Measurements from ENCODE around the gene HSPB7.
"Not testable (repeated sequence)": the region's sequence is repeated elsewhere in the genome, so short reads cannot be mapped to it uniquely, and the experiment has no call there.

HSPB7 gene

DNA sequence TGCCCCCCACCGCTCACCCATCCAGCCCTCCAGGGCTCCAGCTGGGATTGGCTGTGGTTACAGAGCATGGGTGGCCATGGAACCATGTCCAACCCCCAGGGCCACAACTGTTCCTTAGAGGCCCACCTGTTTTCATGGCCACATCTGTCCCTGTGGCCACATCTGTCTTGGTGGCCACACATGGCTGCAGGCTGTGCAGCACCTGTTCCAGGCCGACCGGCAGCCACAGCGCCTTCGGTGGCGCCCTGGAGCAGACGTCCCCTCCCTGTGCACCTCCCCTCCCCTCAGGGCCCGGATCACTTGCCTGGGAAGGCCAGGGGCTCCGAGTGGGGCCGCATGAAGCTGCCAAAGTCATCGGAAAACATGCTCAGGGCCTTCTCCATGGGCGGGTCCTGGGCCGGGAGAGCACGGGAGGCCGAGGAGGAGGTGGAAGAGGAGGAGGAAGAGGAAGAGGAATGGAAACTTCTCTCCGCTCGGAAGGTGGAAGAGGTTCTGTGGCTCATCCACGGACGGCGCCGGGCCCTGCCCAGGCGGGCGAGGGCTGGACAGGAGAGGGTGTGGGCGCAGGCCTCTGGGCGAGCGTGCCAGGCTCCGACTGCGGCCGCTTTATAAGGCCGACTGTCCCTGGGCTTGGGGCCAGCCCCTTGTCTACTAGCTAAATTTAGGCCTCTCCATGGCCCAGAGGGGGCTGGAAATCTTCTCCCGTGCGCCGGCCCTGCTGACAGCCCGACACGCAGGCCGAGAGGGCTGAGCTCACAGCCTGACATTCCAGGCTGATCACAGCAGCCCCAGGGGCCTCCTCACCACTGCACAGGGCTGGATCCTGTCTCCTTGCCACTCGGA lies at the start of gene HSPB7:
TSS of gene HSPB7 (minus strand) at position 583 of the 843 bp plus-strand sequence. CDS start at position 503, 80 bp downstream.
- no peak for DNase-seq

DNA sequence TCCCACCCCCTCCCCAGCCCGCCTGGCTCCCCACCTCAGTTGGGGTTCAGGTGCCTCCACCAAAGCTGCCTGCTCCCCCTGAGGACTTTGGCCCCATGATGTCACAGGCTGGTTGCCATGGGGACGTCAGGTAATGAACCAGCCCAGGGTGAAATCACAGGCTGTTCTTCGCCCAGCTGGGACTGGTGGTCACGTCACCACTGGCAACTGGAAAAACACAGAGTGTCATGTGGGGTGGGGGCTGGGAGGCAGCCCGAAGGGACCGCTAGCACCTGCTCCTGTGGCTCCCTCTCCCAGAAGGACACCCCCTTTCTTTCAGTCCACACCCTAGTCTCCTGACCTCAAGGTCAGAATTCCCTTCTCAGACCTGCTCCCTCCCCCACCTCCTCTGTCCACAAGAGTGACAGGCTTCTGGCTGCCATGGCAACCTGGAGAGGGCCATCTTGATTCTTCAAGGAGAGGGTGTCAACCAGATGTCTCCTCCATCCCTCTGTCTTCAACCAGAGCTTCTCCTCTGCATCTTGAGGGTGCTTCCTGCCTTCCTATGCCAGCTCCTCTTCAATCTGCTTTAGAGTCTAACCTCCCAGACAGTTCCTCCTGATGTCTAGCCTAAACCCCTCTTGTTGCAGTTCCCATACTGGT lies 49.4 kb upstream of the HSPB7 start:
- no peak for DNase-seq

DNA sequence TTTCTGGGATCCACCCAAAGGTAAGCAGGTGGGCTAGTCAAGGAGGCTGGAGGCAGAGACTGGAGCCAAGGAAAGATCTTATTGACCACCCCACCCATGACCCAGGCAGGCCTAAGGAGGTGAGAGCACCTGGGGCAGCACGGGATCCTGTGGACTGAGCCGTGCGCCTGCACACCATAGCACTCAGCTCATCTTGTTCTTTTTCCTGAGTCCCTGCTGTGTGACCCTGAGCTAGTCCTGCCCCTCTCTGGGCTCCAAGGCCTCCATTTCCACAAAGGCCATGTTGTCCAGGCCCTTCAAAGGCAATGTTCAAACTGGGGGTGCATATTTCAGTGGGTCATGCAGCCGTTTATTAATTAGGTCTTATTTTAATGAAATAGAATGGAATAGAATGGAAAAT lies 48.4 kb upstream of the HSPB7 start:
- no peak for DNase-seq

DNA sequence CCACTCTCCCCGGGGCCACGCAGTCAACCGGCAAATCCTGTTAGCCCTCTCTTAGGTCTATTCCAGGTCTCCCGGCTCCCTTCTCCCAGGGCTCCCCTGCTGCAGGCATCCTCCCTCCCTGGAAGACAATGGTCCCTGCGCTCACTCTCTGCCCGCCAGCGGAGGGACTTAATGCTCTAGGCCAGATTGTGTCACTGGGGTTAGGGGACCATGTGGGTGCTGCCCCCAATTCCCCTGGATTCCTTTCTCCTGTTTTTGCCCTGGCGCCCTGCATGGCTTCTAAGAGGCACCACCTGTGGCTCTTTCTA lies 47.4 kb upstream of the HSPB7 start:
- no peak for DNase-seq

DNA sequence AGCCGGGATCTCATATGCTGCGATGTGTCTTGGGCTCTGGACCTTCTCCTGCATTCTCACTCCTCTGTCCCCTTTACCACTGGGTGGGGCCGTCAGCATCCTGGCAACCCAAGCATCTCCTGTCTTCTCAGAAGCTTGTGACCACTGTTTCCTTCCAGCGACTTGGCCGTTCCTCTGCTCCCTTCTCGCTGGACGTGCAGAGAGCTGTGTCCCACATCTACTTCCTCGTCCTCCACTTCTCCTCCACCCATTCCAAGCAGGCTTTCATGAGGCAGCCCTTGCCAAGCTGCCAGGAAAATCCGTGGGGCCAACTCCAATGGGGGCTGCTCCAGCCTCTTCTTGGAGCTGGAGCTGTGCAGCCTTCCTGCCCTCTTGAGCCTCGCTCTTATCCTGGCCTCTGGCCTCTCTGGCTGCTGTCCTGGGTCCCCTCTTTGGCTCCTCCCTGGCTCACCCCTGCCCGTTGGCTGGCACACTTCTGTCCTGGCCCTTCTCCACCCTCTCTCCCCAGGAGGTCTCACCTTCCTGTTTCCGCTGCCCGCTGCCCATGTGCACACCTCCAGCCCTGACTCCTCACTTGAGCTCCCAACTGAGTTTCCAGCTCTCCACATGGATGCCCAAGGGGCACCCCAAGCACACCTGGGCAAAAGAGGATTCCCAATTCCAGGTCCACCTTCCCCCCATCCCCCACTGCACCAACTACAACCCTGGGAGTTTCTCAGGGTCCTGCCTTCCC lies 46.9 kb upstream of the HSPB7 start:
- DNase-seq, result no peak

DNA sequence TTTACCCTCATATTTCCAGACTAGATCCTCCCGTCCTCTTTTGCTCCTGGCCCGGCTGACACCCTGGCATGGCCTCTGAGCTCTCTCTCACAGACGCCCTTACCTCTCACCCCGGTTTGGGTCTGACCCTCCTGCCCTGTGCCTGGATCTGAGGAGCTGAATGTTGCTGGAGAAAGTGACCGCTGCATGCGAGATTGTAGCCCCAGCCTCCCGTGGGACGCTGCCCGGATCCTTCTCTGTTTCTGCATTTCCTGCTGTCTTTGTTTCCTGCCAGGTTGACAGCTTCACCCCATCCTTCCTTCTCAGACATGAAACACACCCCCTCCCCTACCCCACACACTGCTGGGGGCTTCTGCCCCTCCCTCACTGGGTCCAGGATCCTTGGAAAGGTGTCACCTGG lies 46.1 kb upstream of the HSPB7 start:
- DNase-seq, result no peak

DNA sequence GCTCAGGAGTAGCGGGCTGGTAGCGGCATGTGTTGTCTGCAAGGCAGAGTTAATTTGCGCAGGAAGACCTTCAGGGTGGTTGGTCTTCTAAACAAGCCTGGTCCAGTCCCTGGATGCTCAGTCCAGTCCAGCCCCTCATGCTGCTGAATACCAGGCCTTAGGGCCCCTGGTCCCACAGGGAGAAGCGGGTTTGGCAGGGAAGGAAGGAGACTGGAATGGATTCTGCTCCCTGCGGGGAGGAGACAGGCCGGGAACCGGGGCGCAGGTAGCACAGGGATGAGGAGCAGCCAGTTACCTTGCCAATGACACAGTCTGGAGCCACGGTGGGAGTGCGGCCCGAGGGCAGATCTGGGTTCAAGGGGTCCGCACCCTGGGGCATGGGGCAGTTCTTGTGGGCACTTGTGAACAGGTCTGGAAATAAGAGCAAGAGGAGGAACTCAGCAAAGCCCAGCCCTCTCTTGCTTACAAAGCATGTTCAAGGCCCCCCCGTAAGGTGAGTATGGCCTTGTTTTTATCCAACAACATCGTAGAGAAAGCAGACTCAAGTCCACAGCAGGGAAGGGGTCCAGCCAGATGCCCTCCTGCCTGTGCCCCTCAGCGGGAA lies 45.5 kb upstream of the HSPB7 start:
- no peak for DNase-seq

DNA sequence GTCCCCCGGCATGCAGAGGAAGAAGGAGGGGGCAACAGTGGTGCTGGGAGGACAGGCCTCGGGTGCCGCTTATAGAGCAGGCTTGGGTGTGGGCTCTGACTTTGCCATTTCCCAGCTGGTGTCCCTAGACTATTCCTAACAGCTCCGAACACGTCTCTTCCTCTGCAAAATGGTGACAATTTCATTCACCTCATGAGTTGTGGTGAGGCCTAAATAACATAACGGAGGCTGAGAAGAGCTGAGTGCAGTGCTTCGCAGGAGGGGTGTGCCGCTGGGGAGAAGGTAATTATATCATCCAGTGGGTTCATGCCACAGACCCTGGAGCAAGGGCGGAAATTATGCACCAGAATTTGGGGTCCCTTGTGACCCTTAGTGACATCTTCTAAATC lies 44.8 kb upstream of the HSPB7 start:
- DNase-seq, result not testable (repeated sequence)

DNA sequence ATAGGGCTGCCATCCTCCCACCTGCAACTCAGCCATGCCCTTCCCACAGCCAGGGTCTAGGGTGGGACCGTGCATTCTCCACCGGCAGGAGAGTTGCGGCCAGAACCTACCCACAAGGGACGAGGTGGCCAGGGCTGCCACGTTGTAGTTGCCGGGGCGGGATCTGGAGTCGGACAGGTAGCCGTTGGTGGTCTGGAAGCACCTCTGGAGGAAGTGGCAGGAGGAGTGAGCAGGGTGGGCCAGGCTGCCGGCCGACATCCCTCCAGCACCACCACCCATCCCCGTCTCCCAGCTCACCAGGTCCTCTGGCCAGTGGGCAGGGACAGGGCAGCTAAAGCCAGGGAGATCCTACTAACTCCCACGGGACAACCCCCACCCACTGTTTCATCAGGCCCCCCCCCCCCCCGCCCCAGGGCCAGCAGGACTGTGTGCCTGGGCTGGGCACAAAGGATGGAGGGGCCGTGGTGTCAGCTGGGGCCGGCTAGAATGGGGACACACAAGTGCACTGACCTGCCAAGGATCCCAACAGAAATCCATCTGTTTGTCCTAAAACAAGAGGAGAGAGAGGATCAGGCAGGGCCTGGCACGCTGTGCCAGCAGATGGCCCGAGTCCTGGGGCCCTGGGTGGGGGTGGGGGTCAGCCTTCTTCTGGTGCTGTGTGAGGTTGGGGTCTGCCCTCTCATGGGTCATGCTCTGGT lies 44.3 kb upstream of the HSPB7 start:
- DNase-seq, result not testable (repeated sequence)

DNA sequence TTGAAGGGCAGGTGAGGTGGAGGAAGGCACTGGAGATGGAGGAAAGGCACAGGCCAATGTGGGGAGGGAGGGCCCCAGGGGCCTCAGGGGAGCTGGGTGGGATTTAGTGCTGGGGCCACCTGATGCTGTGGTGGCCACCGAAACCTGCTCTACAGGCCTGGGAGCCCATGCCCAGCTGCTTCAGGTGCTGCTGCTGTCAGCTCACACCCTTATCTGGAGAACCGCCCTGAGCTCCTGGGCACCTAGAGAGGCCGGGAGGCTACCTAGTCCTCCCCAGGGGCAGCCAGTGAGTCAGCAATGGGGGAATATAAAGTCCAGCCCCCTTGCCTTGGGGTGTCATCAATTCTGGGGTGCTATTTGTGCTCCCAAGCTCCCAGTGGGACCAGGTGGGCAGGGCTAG lies 43.4 kb upstream of the HSPB7 start:
- no peak for DNase-seq

DNA sequence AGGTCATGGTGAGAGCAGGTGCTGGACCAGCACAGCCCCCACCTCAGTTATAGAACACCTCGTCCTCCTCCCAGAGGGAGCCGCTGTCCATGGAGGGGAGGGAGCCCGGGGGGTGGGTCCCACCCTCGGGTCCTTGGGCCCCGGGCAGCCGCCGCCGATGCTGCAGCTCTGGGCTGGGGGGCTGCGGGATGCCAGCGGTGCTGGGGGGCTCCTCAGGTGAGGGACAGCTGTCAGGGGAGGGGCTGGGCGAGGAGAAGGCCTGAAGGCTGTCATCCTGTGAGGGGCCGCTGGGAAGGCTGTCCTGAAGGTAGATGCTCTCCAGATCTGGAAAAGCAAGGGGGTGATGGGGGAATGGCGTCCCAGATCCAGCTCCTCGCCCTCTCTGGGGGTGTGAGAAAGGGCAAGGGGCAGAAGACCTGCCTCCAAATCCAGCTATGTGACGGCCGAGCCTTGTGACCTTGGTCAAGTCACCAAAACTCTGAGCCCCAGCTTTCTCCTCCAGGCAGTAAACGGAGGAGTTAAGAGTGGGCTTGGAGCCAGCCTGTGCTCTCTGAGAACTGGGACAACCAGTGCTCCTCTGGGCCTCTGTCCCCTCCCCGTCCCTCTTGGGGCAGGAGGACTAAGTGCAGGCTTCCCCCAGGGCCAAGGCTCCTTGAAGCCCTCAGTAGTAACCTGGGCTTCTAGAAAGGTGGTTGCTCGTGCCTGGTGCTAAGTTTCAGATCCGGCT lies 40.7 kb upstream of the HSPB7 start:
- DNase-seq, result not testable (repeated sequence)

DNA sequence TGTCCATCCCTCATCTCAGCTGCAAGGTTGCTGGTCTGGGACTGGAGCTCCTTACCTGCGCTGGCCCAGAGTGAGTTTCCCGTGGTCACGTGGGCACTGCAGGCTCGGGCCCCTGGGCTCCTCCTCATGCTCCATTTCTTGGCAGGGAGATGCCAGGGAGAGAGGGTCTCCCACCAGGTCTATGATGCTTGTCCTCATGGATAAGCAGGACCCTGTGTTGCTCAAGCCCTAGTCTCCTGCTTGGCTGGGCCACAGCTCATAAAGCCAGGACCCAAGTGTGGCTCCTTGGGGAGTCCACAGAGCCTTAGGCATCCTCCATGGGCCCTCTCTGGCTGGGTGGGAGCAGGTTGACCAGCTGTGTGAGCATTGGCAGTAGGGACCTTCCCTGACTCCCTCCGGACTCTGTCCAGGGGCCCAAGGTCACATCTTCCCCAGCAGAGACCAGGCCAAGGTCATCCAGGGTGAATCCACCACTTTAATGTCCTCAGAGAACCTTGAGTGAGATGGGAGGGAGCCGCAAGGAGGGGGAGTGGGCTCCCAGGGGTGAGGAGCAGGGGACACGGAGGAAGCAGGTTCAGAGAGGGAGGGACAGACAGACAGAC lies 39.6 kb upstream of the HSPB7 start:
- not testable (repeated sequence) for DNase-seq

DNA sequence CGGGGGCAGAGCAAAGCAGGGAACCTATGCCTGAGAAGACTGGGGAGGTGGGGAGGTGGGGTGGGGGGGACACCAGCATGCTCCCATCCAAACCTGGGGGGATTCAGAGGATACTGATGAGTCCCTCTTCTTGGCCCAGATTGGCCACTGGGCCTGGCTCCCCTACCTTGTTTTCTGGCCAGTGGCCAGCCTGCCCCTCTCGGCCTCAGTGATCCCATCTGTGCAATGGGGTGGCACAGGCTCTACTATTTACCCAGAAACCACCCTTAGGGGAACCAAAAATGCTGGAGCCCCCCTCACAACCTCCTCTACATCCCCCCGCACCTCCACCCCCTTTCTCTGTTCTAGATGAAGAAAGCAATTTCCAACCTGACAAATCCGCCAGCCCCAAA lies 38.7 kb upstream of the HSPB7 start:
- not testable (repeated sequence) for DNase-seq

DNA sequence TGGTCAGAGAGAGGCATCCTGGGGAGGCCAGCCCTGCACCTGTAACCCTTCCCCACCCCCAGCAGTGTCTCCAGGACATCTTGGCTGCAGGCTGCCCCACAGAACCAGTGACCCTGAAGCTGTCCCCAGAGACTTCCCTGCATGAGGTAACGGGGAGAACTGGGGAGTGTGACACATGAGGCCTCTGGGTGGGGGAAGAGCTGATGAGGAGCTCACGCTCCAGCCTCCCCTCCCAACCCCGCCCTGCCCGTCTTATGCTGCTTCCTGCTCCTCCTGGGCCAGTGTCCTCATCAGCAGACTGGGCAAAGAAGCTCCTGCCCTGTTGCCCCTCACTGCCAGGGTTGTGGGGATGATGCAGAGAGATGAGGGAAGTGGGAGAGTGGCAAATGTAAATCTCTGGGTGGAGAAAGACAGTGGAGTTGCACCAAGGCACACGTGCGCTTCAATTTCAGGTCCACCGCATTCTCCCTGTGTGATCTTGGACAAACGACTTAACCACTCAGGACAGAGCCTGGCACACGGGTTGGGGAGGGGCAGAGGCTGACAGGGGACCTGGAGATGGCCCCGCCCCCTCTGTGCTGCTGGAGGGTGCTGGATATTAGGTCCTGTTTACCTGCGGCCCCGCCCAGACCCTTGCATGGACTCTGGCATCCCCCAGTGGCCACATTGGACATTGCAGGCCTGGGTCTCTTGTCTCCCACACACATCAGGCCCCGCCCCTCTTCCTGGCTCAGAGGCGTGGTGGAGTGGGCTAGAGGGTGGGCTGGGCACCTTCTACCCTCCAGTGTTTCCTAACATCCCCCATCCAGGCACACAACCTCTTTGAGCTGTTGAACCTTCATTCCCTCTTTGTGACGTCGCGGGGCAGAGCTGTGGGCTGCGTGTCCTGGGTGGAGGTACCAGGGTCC lies 38.0 kb upstream of the HSPB7 start:
- DNase-seq, result peak; percentile 86

DNA sequence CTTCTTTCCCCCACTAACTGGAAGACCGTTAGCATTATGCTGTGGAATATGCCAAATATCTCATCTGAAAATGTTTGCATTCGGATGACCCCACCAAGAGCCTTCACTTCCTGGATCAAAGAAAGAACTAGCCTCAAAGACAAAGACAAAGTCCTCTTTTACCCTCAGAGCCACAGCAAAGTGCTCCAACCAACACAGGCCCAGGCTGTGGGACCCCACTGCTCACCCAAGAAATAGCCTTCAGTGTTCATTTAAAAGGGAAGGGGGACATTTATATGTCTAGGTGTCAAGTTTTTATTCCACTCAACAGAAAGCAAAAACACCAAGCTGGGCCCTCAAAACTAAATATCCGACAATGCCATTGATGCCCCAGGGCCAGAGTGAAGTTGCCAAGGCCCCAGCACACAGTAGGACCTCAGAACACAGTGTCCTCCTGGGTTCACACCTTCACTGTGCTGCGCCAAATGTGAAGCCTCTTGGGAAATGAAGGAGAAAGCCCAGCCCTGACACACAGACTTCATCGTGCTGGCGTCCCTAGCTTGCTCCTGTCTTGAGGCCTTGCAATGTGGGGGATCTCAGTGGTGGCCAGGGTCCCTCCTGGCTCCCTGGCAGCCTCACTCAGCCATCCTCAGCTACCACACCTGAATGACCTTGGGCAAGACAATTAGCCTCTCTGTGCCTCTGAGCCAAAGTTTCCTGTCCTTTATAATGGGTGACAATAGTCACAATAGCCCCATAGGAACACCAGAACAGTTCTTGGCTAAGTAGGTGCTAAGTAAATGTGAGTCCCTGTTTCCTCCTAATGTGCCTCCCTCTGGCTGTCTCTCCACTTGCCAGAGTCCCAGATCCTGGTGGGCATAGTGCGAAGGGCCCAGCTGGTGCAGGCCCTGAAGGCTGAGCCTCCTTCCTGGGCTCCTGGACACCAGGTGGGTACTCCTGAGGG lies 37.0 kb upstream of the HSPB7 start:
- DNase-seq, result no peak

DNA sequence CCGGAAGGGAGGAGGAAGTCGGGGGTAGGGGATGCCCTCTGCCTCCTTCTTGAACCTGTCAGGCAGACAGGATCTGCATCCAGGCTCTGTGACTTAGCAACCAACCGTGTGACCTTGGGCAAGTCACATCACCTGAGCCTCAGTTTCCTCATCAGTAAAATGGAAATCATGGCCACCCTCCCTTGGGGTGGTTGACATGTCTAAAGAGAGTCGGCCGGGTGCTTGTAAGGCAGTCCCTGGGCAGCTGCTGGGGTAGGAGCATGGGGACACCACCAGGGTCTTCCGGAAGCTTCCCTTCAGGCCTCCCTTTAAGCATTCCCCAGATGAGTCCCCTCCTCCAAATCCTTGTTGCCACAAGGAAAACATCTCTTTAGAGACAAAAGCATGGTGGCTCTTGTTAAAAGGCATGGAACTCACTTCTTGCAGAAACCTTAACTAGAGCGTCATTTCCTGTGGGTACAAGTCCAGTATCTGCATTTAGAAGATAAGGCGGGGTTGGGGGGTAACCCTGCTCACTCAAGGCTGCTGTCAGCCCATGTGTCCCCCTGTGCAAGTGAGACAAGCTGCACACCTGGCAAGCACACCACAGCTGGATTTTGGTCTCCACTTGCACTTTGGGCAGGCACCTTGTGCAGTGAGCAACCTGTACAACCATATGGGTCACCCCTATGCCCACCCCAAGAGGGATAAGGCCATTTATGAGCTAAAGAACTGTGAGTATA lies 36.1 kb upstream of the HSPB7 start:
- DNase-seq, result no peak

DNA sequence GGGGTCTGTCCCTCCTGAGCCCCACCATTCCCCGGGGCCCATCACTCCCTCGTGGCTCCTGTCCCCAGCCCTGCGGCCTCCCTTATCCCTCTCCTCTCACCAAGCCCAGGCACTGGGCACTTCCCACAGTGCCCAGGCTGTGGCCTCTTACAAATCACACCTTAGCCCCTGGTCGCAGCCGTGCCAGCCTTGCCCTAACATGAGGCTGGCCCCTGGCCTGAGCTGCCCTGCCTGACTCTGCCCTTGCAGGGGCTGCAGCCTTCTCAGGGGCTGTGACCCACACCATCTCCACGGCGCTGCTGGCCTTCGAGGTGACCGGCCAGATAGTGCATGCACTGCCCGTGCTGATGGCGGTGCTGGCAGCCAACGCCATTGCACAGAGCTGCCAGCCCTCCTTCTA lies 34.1 kb upstream of the HSPB7 start:
- DNase-seq, result not testable (repeated sequence)

DNA sequence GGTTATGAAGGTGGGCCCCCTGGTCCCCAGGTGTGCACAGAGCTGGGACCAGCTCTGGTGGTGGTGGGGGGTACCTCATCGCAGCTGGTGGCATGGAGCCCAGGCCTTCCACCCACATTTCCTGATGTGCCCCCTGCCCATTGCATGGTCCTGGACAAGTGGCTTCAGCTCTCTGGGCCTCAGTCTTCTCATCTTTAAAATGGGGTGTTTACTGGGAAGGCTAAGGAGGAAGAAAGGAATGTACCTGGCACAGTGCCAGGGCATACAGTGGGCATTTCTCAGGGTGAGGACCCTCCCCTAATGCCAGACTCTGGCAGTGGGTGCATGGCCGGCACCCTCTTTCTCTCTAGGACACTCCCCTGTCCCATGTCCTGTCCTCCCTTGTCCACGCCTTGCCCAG lies 33.2 kb upstream of the HSPB7 start:
- no peak for DNase-seq

DNA sequence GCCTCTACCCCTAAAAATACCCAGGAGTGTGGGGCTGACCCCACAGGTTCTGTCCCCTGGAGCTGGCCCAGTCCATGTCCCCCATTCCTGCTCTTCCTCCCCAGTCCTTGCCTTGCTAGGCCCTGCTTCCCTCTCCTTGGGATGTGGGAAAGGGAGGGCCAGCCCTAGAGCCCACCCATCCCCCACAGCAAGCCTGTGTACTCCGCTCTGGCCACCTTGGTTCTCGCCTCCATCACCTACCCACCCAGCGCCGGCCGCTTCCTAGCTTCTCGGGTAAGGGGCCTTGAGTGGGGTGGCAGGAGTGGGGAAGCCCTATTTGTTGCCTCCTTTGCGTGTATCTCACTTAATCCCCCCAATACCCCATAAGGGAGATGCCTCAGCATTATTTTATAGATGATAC lies 32.5 kb upstream of the HSPB7 start:
- DNase-seq, result no peak
